HL-60/S4 (cell line): ENCODE results near the gene HOXC12.

Source experiments
- in situ Hi-C: fragments of 300-500 bp; cut with MboI; formaldehyde crosslinking; loops from 2 replicates; pipeline ENCODE4 v1.14.3; 2022; ENCODE audit warnings: low sequenced_read_pairs

Gene HOXC12

GRCh38 chr12:53940443-53941014 is 14.2 kb upstream of the HOXC12 start:
- in situ Hi-C loops: no loop called here

DNA sequence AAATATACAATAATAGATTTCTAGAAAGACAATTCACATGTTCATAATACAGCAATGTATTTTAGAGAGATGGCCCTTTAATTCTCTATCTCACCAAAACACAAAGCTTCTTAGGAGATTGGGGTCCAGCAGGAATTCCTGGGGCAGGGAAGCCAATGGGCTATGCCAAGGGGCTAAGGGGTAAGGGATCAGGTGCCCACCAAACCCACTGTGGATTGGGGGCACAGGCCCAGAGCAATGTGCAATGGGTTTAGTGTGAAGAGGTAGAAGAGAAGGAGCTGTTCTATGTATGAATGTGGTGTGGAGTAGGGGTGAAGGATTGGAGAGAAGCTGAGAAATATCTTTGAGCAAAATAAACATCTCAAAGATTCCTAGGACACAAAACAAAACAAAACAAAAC is 13.5 kb upstream of the HOXC12 start:
- in situ Hi-C loops: no loop called here

GRCh38 chr12:53941750-53942149 is 13.0 kb upstream of the HOXC12 start:
- in situ Hi-C loops: no loop called here

DNA sequence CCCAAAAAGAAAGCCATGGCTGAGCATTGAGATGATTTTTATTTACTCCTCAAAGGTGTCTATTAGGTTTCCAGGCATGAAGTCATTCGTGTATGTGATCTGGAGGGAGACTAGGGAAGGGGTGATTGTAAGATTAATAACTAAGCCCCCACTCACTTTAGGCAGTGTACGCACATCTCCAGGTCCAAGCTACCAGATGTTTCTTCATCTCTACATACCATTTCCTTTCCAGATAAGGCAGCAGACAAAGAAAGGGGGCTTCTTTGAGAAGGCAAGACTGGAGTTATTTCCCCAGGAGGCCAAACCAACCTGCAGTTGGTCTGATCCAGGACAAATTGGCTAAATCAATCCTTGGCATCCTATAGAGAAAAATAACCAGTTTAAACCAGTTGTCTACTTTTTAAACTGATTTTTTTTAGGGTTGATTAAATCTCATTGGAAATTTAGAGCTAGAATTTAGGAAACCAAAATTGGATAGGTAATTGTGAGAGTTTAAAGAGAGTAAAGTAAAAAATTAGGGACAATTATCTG is 12.2 kb upstream of the HOXC12 start:
- in situ Hi-C loops: no loop called here

- in situ Hi-C loops: no loop called here
Observed at GRCh38 chr12:53944209-53944608, 10.5 kb upstream of the HOXC12 start.

DNA sequence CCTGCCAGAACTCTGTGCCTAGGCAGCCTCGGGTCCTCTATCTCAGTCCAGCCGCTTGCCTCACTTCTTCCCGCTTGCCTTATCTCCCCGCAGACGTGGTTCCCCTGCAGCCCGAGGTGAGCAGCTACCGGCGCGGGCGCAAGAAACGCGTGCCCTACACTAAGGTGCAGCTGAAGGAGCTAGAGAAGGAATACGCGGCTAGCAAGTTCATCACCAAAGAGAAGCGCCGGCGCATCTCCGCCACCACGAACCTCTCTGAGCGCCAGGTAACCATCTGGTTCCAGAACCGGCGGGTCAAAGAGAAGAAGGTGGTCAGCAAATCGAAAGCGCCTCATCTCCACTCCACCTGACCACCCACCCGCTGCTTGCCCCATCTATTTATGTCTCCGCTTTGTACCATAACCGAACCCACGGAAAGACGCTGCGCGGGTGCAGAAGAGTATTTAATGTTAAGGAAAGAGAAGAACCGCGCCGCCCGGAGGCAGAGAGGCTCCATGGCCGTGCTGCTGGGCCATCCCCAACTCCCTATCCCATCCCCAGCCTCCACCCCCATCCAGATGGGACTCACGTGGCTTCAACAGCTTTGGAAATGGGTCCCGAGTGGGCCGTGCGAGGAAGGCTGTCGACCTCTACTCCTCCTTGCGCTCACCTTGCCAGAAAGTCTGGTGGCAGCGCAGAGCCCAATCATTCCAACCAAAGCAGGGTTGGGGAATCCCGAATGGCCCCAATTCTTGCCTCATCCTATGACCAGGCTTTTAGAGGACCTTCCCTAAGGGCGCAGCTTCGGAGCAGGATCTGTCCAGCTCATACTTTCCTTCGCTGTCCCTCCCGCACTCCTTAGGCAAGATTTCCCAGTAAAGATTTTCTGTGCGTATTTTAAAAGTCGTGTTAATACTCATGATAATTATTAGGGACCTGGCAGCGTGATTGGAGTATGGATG is 9.5 kb upstream of the HOXC12 start:
- in situ Hi-C loops: no loop called here

GRCh38 chr12:53947743-53948142 is 7.0 kb upstream of the HOXC12 start:
- in situ Hi-C loops: no loop called here

- in situ Hi-C loops: no loop called here
Observed at GRCh38 chr12:53948650-53949593, 5.8 kb upstream of the HOXC12 start.

DNA sequence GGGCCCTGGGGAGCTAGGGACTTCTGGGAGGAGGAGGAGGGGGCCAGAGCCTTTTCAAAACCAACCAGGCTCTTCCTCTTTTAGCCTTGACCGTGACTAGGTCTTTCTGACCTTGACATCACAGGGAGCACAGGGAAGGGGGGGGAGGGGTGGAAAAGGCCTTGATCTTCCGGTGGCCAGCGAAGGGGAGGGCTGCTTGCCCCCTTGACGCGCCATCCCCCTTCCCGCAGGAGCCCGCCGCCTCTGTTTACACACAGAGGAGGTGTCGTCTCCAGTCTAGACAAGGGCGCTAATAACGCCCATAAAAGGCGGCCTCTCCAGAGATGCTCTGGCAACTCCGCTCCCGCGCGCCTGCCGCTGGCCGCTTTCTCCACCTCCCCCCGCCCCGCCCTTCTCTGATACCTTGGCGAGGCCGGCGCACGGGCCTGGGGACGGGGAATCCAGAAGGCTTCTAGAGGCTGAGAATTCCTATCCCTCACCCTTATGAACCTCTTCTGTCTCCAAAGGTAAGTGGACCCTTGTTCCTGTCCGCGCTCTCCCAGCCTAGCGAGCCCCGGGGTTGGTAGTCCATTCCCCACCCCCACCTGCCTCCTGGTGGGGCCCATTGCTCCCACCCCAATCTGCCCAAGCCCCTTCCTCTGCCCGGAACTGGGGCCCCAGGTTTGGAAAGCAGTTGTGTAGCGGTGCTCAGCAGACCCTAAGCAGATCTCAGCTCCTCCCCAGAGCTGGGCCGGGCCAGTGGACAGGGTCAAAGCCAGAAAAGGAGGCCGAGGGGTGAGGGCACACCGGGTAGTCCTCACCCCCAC is 4.9 kb upstream of the HOXC12 start:
- in situ Hi-C loops: no loop called here

DNA sequence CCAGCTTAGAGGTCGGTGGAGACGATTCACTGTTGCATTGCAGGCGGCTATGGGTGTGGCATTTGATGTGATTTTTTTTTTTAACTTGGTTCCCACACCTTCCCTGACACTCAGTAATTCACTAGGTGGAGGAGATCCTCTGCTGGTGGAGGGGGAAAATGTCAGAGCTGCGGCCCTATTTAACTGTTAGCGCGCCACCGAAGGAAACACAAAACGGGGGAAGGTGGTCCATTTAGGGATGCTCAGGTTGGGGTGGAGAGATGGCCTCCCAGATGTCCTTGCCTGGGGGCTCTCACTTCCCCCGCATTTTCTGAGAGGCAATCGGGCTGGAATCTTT is 4.3 kb upstream of the HOXC12 start:
- in situ Hi-C loops: no loop called here

DNA sequence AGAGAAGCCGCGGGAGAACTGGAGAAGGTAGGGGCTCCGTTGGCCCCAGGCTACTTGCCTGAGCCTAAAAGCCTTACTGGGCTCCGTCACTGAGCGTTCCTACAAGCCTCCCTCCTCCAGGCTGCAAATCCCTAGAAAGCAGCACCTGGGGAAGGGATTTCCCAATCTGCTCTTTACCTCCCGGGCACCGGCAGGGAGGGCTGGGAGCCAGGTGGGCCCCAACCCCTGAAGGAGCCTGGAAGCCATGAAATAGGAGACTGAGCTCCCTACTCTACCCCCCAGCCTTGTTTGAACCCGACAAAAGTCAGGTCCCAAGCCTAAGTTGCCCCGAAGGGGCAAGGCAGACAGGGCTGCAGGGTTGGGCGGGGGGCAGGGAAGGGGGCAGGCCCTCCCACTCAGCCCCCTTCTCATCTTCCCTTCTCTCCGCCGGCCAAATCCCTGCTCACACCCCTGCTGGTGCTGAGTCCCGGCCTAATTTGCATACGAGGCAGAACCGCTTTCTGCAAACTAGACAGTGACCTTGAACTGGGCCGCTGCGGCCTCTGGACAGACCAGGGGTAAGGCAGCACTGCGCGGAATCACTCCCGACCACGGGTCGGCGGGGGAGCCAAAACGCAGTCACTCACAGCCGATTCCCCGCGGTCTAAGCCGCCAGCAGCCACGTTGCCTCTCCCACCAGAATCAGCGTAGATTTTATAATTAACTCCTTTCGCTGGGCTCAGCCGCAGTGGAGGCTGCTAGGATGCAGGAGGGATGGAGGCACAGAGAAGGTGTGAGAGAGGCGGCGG is 3.7 kb upstream of the HOXC12 start:
- in situ Hi-C loops: no loop called here

DNA sequence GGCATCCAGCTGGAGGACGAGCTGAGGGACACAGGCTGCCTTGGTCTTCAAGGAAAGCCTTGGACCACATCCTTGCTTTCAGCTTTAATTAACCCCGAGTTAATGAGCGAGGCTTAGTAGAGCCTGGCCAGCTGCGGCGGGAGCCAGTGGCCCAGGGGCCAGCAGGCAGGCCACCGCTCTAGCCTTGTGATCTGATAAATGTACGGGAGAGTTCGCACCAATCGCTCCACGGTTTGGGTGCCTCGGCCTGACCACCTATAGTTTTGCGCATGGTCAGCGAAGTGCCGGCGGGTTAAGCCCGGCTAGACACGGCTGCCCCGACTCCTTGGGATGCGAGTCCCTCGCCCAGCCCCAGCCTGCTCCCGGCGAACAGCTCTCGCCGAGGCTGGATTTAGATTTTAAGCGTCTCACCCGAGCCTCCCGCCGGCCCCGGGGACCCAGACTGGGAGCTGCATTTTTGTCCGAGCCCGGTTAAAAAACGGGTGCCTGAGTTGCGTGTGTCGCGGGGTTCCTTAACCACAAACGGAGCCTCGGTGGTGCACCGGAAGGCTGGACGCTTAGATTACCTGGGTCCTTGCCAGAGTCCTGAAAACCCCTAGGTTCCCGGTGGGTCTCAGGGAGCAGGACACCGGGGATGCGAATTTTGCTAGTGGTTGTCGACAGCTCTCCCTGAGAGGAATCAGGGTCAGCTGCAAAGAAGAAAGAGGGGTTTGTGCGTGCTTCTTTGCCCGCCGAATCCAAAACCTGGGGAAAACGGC is 2.9 kb upstream of the HOXC12 start:
- in situ Hi-C loops: no loop called here

DNA sequence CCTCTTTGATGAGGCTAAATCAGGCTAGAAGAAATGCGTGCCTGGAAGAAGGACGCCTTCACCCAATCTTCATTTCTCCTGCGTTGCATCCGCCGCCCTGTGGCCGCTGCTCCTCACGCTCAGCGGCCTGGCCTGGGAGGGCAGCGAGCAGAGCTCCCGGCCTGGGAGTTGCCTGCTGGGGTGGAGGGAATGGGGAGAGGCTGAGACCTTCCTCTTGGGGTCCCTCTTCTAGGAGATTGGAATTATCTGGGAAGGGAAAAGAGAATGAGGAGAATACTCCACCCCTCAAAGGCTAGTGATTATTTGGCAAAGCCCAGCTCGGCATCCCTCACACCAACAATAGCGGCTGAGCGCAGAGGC is 2.4 kb upstream of the HOXC12 start:
- in situ Hi-C loops: no loop called here

- in situ Hi-C loops: no loop called here
Observed at GRCh38 chr12:53952871-53953734, 1.6 kb upstream of the HOXC12 start.

DNA sequence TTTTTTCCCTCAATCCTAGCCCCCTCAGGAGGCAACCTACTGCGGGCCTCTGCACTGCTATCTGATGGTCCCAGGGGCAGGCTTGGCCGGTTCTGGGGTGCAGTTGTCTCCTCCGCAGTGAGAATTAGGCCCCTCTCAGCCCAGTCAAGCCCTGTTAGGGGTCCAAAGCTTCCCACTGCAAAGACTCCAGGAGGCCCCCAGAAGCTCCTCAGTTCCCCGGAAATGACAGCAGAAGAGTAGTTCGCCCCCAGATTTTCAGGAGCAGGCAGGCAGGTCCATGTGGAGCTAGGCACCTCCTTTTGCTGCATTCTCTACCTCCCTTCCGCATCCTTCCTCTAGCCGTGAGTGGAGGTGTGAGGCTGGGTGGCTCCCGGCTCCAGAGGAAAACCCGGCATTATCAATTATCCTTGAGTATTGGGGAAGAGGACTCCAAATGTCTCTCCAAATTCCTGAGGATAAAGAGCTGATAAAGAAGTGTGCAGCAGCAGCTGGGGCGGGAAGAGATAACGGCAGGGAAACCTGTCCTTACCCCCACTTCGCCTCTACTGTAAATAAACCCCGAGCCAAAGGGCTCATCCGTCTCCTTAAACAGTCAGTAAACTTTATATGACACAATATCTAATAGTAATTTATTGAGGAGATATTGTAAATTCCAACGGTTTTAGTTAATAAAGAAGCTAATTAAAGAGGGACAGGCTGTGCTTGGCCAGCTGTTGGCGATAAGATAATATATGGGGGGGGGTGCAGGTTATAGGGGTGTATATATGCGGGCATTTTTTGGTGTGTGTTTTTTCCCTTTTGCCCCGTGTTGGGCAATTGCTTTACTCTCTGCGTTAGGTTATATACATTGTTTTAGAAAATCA is 641 bp upstream of the HOXC12 start:
- in situ Hi-C loops: no loop called here

DNA sequence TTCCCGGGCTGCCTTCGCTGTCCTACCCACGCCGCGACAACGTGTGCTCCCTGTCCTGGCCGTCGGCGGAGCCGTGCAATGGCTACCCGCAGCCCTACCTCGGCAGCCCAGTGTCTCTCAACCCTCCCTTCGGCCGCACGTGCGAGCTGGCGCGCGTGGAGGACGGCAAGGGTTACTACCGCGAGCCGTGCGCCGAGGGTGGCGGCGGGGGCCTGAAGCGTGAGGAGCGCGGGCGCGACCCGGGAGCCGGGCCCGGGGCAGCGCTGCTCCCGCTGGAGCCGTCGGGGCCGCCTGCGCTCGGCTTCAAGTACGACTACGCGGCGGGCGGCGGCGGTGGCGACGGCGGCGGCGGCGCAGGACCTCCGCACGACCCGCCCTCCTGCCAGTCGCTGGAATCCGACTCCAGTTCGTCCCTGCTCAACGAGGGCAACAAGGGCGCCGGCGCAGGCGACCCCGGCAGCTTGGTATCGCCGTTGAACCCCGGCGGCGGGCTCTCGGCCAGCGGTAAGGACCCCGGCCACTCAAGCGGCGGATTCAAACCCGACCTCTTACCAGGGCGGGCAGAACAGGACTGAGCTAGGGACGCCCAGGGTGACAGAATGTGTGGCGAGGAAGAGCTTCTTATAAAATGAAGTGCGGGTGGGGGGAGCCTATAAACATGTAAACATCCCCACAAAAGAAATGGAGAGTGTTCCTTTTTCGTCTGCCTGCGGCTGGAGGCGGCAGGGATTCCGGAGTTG is 503 bp downstream of the HOXC12 start:
- in situ Hi-C loops: no loop called here
